SW 1271 (cell line): Measurements from ENCODE around the gene TMEM17.

Source experiments
- DNase-seq, 2 experiments: peaks; one replicate each; lab custom pipeline; 2025; lab: John Stamatoyannopoulos, UW

TMEM17 gene

DNA sequence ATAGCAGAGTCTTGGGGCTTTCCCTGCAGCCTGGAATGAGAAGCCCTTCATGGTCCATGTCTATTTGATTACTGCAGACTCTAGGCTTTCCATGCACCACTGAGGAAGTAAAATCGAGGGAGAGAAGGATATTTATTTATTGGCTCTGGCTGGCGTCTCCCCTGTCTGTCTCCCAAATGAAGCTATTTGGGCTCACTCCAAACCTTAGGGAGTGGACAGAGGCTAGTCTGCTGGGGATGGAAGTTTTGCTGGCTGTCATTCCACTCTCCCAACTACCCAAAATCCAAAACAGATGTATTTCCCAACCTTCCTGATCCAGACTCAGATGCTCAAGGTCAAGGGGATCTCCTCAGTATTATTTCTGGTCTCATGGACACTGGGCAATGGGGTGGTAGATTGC, 33.7 kb downstream of the TMEM17 start:
- no peak for DNase-seq

DNA sequence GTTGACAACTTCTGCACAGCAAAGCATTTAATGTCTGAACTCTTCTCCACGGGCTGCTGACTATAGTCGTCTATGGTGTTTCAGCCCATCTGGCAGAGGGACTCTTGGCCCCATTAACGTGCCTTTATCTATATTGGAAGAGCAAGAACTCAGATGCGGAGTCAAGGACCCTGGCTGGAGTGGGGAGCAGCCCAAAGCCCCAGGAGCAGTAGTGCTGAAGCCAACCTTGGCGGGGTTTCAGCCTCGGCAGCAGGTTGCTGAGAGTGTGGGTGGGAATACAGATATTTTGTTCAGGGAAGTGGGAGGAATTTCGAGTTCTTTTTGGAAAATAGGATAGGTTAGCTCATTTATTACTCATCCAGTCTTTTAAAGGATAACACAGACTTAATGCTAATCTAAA, 34.2 kb downstream of the TMEM17 start:
- DNase-seq: no peak

DNA sequence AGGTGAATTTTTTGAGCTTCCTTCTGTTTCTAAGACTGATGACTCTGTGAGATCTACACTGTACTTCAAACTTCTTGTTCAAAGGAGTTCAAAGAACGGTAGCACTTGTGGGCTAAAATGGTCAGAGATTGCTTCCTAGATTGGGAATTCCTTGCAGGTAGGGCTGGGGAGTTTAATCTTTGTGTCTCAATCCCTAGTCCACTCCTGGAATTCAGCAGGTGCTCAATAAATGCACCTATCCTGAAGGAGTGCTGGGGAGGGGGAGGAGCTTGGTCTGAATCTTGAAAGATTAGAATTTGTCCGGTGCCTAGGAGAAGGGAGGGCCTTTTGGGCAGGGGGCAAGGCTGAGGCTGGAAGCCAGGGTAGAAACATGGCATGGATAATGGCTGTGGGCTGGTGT, 34.6 kb downstream of the TMEM17 start:
- DNase-seq: no peak

DNA sequence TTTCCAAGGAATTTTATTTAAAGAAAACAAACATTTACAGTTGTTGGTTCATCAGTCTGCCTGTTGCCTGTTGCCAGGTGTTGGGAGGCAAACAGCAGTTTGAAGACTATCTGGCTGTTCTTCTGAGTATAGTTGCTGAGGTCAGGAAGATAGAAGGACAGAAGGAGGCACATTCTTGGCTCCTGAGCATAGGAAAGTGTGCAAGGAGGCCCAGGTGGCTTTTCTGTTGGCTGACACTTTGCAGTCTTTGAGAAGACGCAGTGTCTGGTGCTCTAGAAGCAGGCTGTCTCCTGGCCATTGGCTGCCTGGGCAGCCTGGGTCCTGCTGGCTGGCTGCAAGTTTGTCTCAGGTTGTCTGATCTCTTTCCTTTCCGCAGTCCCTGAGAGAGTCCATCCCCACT, 36.4 kb downstream of the TMEM17 start:
- DNase-seq: no peak

- no peak for DNase-seq
These were observed 36.9 kb downstream of the TMEM17 start for GRCh38 chr2:62469114-62469513.

DNA sequence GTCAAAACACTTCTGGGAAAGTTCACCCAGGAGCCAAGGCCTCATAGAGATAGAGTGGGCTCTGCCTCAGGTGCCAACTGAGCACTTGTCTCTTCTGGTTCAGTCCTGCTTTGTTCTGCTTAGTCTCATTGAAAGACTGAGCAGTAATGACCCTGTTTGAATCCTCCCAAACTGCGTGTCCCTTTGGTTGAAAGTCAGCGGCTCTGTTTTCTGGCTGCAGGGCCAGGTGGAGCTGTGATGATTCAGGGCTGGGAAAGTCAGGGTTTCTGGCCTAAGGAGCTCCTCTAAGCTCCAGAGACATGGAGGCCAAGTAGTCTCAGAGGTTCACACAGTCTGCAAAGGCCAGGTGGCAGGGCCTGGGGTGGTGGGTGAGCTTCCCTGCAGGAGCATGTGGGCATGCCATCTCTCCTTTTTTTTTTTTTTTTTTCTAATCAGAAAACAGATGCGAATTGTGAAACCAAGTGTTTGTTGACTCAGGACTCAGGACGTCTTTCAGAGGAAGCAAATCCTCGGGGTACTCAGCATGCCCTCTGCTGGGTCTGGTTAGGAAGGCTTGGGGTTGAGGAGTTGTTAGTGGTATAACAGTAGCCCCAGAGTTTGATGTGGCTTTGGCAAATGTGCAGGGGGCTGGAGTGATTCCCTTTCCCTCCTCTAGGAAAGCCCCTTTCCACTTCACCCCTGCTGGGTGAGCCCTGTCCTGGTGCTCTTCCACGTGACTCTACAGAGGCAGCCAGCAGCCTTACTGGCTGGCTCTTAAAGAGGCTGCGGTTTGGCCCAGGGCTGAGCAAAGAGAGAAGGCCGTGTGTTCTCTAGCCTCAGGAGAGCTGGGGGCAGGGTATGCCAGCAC, 38.3 kb downstream of the TMEM17 start:
- DNase-seq: no peak

DNA sequence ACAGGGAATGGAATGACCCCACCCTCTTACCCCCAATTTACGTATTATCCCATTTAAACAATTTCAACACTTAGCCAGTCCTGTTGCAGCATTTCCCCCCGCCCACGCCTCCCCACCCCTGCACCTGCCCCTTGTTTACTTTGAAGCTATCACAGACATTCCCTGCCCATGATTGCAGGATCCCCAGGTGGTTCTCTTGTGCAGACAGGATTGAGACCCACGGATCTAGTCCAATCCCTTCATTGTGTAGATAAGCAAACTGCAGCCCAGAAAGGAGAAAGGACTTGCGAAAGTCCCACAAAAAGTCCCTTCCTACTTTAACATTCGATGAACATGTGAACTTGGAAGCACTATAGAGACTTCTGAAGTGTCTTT, 38.9 kb downstream of the TMEM17 start:
- DNase-seq: no peak

DNA sequence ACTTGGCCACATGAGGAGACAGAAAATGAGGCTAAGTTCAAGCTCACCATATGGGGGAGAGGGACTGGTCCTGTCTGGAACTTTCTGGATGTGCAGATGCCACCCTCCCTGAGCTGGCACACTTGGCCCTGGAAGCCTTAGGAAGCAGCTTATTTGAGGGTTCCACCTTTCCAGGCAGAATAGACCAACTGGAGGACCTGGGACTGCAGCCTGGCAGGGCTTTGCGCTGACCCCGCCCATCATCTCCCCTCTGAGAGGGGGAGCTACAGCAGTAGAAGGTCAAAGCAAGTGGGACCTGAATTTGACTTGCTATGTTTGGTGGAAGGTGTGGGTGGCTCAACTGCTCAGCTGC, 39.5 kb downstream of the TMEM17 start:
- no peak for DNase-seq

GRCh38 chr2:62465741-62466502, 40.1 kb downstream of the TMEM17 start:
- DNase-seq: no peak

GRCh38 chr2:62465039-62465740, 40.8 kb downstream of the TMEM17 start:
- DNase-seq: no peak

DNA sequence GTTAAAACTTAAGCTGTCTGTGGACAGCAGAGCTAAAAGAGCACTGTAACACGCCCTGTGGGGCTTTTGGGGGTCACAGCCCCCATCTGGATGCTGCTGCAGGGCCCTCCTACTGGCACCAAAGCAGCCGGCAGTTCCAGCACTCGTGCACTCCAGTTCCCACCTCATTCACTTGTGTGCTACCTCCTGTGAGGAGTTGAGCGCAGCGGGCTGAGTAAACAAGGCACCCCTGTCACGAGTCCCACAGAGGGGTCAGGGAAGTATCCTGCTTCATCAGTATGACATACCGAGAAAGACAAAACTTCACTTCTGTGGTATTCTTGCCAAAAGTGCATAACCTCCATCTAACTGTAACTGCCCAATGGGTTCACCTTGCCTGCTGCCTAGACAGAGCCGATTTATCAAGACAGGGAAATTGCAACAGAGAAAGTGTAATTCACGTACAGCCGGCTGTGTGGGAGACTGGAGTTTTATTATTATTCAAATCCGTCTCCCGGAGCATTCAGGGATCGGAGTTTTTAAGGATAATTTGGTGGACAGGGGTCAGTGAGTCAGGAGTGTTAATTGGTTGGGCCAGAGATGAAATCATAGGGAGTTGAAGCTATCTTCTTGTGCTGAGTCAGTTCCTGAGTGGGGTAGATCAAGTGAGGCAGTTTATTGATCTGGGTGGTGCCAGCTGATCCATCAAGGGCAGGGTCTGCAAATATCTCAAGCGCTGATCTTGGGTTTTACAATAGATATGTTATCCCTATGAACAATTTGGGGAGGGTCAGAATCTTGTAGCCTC, 41.6 kb downstream of the TMEM17 start:
- DNase-seq: no peak

GRCh38 chr2:62462211-62462610, 43.8 kb downstream of the TMEM17 start:
- no peak for DNase-seq

DNA sequence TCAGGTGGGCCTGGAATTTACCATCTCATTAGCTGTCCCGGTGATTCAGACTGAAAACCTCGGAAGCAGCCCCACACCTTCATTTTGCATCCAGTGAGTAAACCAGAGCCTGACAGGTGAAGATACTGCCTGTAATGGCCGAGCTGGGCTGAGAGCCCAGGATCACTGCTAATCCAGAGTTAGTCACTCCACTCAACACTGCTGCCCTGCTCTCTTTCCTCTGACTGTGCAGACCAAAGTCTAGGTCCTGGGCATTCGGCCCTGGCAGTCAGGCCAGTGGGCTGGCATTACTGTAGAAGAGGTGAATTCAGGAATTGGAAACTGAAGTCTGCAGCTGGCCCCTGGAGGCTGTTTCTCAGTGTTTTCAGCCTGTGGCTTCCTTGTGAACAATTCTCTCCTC, 44.3 kb downstream of the TMEM17 start:
- no peak for DNase-seq

DNA sequence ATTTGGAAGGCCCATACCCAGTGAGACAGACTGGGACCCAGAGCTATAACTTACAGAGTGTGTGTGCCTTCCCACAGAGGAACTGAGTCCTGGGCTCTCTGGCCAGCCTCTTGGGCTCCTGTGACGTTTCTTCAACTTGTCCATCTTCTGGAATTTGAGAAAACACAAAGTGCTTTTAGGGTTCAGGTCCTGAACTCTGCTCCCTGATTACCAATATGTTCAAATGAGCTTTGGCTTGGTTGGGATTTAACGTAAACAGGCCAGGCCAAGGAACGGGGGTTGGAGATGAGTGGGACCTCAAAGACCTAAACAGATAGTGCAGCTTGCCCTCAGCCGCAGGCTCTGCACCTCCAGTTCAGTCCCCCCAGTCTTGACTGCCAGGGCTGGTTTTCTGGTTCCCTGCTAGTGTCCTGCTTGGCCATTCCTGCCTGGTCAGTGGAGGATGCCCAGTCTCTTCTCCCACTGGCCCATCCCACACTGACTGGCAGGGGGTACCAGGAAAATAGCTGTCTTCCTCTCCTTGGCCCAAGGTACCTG, 44.9 kb downstream of the TMEM17 start:
- DNase-seq: no peak

DNA sequence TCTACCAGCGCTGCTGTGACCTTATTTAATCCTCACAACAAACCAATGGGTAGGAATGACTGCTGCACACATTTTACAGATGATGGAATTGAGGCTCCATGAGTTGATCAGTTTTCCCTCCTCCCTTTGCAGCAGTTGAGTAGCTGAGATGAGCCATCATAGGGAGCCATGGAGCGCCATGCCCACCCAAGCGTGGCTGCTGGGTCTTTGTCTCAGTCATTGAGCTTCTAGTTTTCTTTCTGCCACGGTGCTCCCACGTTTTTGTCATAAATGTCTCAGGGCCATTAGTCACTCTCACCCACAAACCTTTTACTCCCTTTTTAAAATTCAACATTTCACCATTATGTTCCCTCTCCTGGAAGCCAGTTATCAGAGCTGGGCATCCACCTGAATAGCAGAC, 45.8 kb downstream of the TMEM17 start:
- no peak for DNase-seq

- DNase-seq: no peak
These were observed 46.3 kb downstream of the TMEM17 start for GRCh38 chr2:62459672-62460071.

DNA sequence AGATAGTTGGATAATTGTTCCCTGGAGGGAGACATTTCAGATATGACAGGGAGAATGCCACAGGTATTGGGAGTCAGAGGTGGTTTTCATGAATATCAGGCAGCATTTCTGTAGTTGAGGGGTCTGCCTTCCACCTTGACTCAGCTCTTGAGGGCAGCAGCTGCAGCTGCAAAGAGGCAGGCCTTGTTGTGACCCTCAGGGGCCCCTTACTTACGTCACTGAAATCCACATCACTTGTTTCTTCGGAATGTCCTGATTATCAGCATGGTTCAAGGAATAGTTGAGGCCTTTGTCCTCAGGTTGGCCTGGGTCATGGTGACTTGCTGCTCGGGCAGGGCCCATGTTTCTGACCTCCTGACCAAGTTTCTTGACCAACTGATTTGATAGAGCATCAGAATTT, 46.9 kb downstream of the TMEM17 start:
- DNase-seq: no peak

DNA sequence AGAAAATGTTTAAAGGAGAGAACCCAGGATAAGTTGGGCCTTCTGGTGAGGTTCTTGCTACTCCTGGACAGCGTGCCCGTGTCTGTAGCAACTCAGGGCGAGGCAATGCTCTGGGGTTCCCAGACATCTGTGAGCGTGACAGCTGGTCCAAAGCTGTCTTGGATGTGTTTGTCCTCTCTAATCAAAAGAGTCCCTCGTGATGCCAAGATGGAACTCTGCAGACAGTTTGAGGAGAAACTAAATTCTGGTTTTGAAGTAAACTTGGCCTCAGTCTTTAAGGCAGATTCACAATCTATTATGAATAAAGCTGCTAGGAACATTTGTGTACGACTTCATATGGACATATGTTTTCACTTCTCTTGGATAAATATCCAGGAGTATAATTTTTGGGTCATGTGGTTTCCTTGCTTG, 47.3 kb downstream of the TMEM17 start:
- no peak for DNase-seq

DNA sequence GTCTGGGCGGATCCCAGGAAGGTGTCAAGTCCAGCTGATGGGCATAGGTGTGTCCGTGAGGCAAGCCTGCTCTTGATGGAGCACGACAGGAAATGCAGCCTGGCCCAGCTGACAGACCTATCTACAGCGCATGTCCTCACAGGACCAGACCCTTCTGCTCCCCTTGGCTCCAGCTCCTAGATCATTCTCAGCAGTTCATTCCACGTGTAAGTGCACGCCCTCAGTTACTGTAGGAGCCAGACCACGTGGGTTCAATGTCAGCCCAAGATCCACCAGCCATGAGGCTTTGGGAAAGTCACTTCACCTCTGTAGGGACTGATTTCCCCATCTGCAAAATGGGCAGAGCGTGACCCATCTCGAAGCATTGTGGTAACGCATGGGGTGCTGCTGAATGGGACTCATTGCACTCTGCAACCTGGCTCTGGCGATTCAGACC, 47.8 kb downstream of the TMEM17 start:
- DNase-seq: no peak

DNA sequence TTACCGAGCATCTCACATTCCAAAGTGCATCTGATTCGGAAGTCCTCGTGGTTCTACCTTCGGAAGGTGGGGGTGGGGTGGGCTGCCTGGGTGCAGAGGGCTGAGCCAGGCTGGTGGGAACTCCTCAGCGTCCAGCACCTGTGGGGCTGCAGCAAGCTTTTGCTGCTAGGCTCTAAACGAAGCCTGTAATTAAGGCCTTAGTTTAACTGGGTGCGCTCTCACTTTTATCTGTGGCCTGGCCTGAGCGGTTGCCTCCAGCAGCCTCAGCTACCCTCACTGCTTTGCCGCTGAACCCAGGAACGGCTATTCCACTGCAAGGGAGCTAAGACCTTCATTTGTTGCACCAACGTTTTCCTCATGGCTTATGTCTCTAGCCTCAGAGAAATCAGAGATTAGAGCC, 48.4 kb downstream of the TMEM17 start:
- no peak for DNase-seq

- peak in 1 of 2 experiments; percentile 43 for DNase-seq
These were observed 49.1 kb downstream of the TMEM17 start for GRCh38 chr2:62456721-62457539.
